OCI-LY7 (cell line): Measurements from ENCODE around the gene PTX4.

Experiments used
- CTCF ChIP-seq: fragments of 200-600 bp; sonication (generic); conservative IDR thresholded peaks from 2 replicates; pipeline ENCODE4 v1.5.1; 2014; ENCODE audit warnings: mild to moderate bottlenecking, antibody characterized with exemption, low read length, moderate library complexity, mixed read lengths
- EZH2phosphoT487 ChIP-seq: fragments of 200-600 bp; sonication (generic); IDR thresholded peaks from 2 replicates; pipeline ENCODE4 v1.6.1; 2018; ENCODE audit warnings: low read depth, borderline replicate concordance, mild to moderate bottlenecking, mixed run types, antibody characterized with exemption, low read length, moderate library complexity, mixed read lengths

GRCh38 chr16:1527836-1528811 lies 39.4 kb upstream of the PTX4 start:
- TF ChIP-seq CTCF (no peak), EZH2phosphoT487 (no peak)
